DOHH2 (cell line): ENCODE measurements around the gene GGN.

Experiments
- H3F3A ChIP-seq: fragments of 200-600 bp; sonication (generic), shearing (Covaris generic); 2 replicates; pipeline ENCODE4 v1.6.0; 2016; ENCODE audit warnings: antibody characterized with exemption, mild to moderate bottlenecking; ENCODE audit not compliant: control insufficient read depth, insufficient read depth
- H3K27ac ChIP-seq: fragments of 200-600 bp; sonication (generic); 2 replicates; pipeline ENCODE4 v1.5.1; 2014; ENCODE audit warnings: low read depth, mild to moderate bottlenecking, low read length, moderate library complexity
- H3K27me3 ChIP-seq: fragments of 200-600 bp; sonication (generic); 2 replicates; pipeline ENCODE4 v1.6.1; 2014; ENCODE audit warnings: mild to moderate bottlenecking, low read length, mixed read lengths; ENCODE audit not compliant: control insufficient read depth
- H3K36me3 ChIP-seq: fragments of 200-600 bp; sonication (generic); 2 replicates; pipeline ENCODE4 v1.6.1; 2014; ENCODE audit warnings: mild to moderate bottlenecking, low read length, moderate library complexity, mixed read lengths; ENCODE audit not compliant: control insufficient read depth
- H3K4me1 ChIP-seq: fragments of 200-600 bp; sonication (generic); 2 replicates; pipeline ENCODE4 v1.6.1; 2014; ENCODE audit warnings: mild to moderate bottlenecking, low read length, mixed read lengths; ENCODE audit not compliant: control insufficient read depth
- H3K4me2 ChIP-seq: fragments of 200-600 bp; sonication (generic); 2 replicates; pipeline ENCODE4 v1.6.0; 2014; ENCODE audit warnings: mild to moderate bottlenecking, low read length, moderate library complexity
- H3K4me3 ChIP-seq: fragments of 200-600 bp; sonication (generic); 2 replicates; pipeline ENCODE4 v1.5.1; 2014; ENCODE audit warnings: mild to moderate bottlenecking, low read length, mixed read lengths
- H3K79me2 ChIP-seq: fragments of 200-600 bp; sonication (generic); 2 replicates; pipeline ENCODE4 v1.6.1; 2014; ENCODE audit warnings: mild to moderate bottlenecking, low read length, mixed read lengths; ENCODE audit not compliant: control insufficient read depth
- H3K9me2 ChIP-seq: fragments of 200-600 bp; sonication (generic); replicated peaks from 2 replicates; pipeline ENCODE4 v1.6.1; 2014; ENCODE audit warnings: mild to moderate bottlenecking, low read length, mixed read lengths; ENCODE audit not compliant: control insufficient read depth
- H3K9me3 ChIP-seq: fragments of 200-600 bp; sonication (generic); 2 replicates; pipeline ENCODE4 v1.6.1; 2014; ENCODE audit warnings: antibody characterized with exemption, low read length, mixed read lengths; ENCODE audit not compliant: control insufficient read depth, insufficient read depth
- H4K20me1 ChIP-seq: fragments of 200-600 bp; sonication (generic); 2 replicates; pipeline ENCODE4 v1.6.0; 2014; ENCODE audit warnings: low read depth, mild to moderate bottlenecking, antibody characterized with exemption, low read length, moderate library complexity; ENCODE audit not compliant: control insufficient read depth, insufficient read depth
- EZH2phosphoT487 ChIP-seq: fragments of 200-600 bp; sonication (generic); IDR thresholded peaks from 2 replicates; pipeline ENCODE4 v1.6.1; 2017; ENCODE audit warnings: borderline replicate concordance, mild to moderate bottlenecking, antibody characterized with exemption, low read length, moderate library complexity, mixed read lengths
- TF ChIP-seq, protein P1 (sequence below): fragments of 200-600 bp; sonication (generic); IDR thresholded peaks from one replicate; pipeline ENCODE4 v1.5.1; 2014; ENCODE audit warnings: antibody characterized with exemption, mild to moderate bottlenecking, low read depth, low read length; ENCODE audit not compliant: poor library complexity, severe bottlenecking

The GGN gene

GRCh38 chr19:38360351-38360750 lies 27.5 kb downstream of the GGN start:
- Histone ChIP-seq H3K36me3 (no peaks in the 10 kb centered on the region), H3F3A (no peaks in the 10 kb centered on the region), H4K20me1 (no peaks in the 10 kb centered on the region), H3K79me2 (no peaks in the 10 kb centered on the region), H3K27ac (no peak overlapping the region), H3K9me3 (no peaks in the 10 kb centered on the region), H3K4me2 (no peak overlapping the region), H3K4me3 (no peak overlapping the region), H3K27me3 (peaks cover 49% of the 10 kb centered on the region), H3K4me1 (peaks cover 16% of the 10 kb centered on the region), H3K9me2 (no peaks in the 10 kb centered on the region)
- TF ChIP-seq, protein P1, sequence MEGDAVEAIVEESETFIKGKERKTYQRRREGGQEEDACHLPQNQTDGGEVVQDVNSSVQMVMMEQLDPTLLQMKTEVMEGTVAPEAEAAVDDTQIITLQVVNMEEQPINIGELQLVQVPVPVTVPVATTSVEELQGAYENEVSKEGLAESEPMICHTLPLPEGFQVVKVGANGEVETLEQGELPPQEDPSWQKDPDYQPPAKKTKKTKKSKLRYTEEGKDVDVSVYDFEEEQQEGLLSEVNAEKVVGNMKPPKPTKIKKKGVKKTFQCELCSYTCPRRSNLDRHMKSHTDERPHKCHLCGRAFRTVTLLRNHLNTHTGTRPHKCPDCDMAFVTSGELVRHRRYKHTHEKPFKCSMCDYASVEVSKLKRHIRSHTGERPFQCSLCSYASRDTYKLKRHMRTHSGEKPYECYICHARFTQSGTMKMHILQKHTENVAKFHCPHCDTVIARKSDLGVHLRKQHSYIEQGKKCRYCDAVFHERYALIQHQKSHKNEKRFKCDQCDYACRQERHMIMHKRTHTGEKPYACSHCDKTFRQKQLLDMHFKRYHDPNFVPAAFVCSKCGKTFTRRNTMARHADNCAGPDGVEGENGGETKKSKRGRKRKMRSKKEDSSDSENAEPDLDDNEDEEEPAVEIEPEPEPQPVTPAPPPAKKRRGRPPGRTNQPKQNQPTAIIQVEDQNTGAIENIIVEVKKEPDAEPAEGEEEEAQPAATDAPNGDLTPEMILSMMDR: no peak
- no peak for TF ChIP-seq EZH2phosphoT487

- TF ChIP-seq EZH2phosphoT487: no peak
- TF ChIP-seq, protein P1: no peak
- H3K9me3 ChIP-seq: no peaks in the 10 kb centered on the region
- no peak overlapping the region for H3K27ac ChIP-seq
- no peaks in the 10 kb centered on the region for H3F3A ChIP-seq
- no peaks in the 10 kb centered on the region for H3K79me2 ChIP-seq
- no peak overlapping the region for H3K4me2 ChIP-seq
- H3K4me3 ChIP-seq: no peak overlapping the region
- H3K36me3 ChIP-seq: no peaks in the 10 kb centered on the region
- peaks cover 49% of the 10 kb centered on the region for H3K27me3 ChIP-seq
- H4K20me1 ChIP-seq: no peaks in the 10 kb centered on the region
- H3K9me2 ChIP-seq: no peaks in the 10 kb centered on the region
- peaks cover 16% of the 10 kb centered on the region for H3K4me1 ChIP-seq
Measured at GRCh38 chr19:38359242-38360021, 28.4 kb downstream of the GGN start.

- Histone ChIP-seq H3K4me1 (peaks cover 16% of the 10 kb centered on the region), H3K4me2 (no peak overlapping the region), H3K9me2 (no peaks in the 10 kb centered on the region), H3K9me3 (no peaks in the 10 kb centered on the region), H3F3A (no peaks in the 10 kb centered on the region), H3K27me3 (peaks cover 49% of the 10 kb centered on the region), H3K36me3 (no peaks in the 10 kb centered on the region), H4K20me1 (no peaks in the 10 kb centered on the region), H3K79me2 (no peaks in the 10 kb centered on the region), H3K4me3 (no peak overlapping the region), H3K27ac (no peak overlapping the region)
- TF ChIP-seq EZH2phosphoT487: no peak
- TF ChIP-seq, protein P1: no peak
Measured at GRCh38 chr19:38358071-38358470, 29.8 kb downstream of the GGN start.
